ENCODE measurements around the gene SLC8A1.

DNA sequence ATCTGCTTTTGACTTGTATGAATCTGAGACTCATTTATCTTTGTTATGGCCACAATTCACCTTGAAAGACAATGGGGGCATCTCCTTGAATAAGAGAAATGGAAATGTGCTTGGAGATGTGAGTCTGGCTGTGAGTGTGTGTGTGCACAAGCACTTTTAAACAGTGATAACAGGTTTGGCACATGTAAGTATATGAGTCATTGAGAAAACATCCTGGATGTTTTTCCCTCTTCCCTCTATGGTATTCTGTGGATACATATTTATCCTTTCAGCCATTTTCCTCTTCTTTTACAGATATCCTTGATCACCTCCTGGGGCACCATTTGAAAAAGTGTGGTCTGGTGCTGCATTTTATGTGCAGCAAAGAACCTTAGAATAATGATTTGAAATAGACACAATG is 355.5 kb downstream of the SLC8A1 start:
- TF ChIP-seq MYC (IDR thresholded peaks at IDR 0.05; ENCODE audit: low read depth, low read length) (no peak), POLR2A (IDR thresholded peaks at IDR 0.05; ENCODE audit: extremely low read depth, insufficient read length) (no peak)
- TF ChIP-seq, protein P1, sequence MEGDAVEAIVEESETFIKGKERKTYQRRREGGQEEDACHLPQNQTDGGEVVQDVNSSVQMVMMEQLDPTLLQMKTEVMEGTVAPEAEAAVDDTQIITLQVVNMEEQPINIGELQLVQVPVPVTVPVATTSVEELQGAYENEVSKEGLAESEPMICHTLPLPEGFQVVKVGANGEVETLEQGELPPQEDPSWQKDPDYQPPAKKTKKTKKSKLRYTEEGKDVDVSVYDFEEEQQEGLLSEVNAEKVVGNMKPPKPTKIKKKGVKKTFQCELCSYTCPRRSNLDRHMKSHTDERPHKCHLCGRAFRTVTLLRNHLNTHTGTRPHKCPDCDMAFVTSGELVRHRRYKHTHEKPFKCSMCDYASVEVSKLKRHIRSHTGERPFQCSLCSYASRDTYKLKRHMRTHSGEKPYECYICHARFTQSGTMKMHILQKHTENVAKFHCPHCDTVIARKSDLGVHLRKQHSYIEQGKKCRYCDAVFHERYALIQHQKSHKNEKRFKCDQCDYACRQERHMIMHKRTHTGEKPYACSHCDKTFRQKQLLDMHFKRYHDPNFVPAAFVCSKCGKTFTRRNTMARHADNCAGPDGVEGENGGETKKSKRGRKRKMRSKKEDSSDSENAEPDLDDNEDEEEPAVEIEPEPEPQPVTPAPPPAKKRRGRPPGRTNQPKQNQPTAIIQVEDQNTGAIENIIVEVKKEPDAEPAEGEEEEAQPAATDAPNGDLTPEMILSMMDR (IDR thresholded peaks at IDR 0.05; ENCODE audit: low read depth, low read length), result no peak
- TF ChIP-seq, protein P2, sequence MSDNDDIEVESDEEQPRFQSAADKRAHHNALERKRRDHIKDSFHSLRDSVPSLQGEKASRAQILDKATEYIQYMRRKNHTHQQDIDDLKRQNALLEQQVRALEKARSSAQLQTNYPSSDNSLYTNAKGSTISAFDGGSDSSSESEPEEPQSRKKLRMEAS (IDR thresholded peaks at IDR 0.05; ENCODE audit: low read depth, low read length), result no peak
